ENCODE data around the gene CDC14A. TPM values are rescaled to one million over a fixed set of nuclear protein-coding genes. Genes with fewer than 3 reads are reported as not detected.

Gene CDC14A
- total RNA-seq, 1 experiment from 2014 or later: 11.1 TPM

- ChIA-PET CTCF (interaction anchor here (1.6 kb wide), 1 partner anchor 15 kb away, joined by 4 read pairs; no protein-coding TSS in a partner anchor), POLR2A (no interaction called here)
Measured at GRCh38 chr1:100528871-100529270, 176.6 kb downstream of the CDC14A start.

DNA sequence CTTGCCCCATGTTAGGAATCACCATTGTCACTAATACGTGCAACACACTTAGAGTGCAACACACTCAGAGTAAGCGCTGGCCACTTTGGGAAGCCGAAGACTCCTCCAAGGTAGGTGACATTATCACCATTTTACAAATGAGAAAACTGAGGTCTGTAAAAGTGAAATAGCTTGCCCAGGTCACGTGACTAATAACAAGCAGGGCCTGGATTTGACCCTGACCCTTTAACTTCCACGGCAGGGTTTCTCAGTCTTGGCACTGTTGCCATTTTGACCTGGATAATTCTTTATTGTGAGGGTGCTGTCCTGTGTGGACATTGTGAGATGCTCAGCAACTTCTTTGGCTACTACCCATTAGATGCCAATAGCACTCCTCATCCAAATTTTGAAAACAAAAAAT is 177.8 kb downstream of the CDC14A start:
- no peaks in the 10 kb centered on the region for H3K9me3 Mint-ChIP-seq
- no peaks in the 10 kb centered on the region for H3K36me3 Mint-ChIP-seq
- POLR2A ChIA-PET: no interaction called here
- no peak overlapping the region for H3K4me3 Mint-ChIP-seq
- ATAC-seq (no peak), DNase-seq (ENCODE audit: low spot score) (no peak)
- H3K4me1 Mint-ChIP-seq: peaks cover 2% of the 10 kb centered on the region
- peaks cover 5% of the 10 kb centered on the region; the same call in 1 of the 2 replicates for H3K27me3 Mint-ChIP-seq (ENCODE audit: low read depth)
- H3K27ac Mint-ChIP-seq: no peak overlapping the region
- CTCF ChIA-PET: no interaction called here
- TF ChIP-seq GABPB1 (CRISPR knock-in tag; IDR thresholded peaks at IDR 0.05): no peak
- TF ChIP-seq ZNF416 (CRISPR knock-in tag; IDR thresholded peaks at IDR 0.05): no peak
- TF ChIP-seq, protein P1, sequence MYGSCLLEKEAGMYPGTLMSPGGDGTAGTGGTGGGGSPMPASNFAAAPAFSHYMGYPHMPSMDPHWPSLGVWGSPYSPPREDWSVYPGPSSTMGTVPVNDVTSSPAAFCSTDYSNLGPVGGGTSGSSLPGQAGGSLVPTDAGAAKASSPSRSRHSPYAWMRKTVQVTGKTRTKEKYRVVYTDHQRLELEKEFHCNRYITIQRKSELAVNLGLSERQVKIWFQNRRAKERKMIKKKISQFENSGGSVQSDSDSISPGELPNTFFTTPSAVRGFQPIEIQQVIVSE (CRISPR knock-in tag; IDR thresholded peaks at IDR 0.05; ENCODE audit: borderline replicate concordance): no peak
- TF ChIP-seq, protein P2, sequence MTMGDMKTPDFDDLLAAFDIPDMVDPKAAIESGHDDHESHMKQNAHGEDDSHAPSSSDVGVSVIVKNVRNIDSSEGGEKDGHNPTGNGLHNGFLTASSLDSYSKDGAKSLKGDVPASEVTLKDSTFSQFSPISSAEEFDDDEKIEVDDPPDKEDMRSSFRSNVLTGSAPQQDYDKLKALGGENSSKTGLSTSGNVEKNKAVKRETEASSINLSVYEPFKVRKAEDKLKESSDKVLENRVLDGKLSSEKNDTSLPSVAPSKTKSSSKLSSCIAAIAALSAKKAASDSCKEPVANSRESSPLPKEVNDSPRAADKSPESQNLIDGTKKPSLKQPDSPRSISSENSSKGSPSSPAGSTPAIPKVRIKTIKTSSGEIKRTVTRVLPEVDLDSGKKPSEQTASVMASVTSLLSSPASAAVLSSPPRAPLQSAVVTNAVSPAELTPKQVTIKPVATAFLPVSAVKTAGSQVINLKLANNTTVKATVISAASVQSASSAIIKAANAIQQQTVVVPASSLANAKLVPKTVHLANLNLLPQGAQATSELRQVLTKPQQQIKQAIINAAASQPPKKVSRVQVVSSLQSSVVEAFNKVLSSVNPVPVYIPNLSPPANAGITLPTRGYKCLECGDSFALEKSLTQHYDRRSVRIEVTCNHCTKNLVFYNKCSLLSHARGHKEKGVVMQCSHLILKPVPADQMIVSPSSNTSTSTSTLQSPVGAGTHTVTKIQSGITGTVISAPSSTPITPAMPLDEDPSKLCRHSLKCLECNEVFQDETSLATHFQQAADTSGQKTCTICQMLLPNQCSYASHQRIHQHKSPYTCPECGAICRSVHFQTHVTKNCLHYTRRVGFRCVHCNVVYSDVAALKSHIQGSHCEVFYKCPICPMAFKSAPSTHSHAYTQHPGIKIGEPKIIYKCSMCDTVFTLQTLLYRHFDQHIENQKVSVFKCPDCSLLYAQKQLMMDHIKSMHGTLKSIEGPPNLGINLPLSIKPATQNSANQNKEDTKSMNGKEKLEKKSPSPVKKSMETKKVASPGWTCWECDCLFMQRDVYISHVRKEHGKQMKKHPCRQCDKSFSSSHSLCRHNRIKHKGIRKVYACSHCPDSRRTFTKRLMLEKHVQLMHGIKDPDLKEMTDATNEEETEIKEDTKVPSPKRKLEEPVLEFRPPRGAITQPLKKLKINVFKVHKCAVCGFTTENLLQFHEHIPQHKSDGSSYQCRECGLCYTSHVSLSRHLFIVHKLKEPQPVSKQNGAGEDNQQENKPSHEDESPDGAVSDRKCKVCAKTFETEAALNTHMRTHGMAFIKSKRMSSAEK (CRISPR knock-in tag; IDR thresholded peaks at IDR 0.05; ENCODE audit: borderline replicate concordance): no peak
- no peak for TF ChIP-seq CREM (CRISPR knock-in tag; IDR thresholded peaks at IDR 0.05)
- no peak for TF ChIP-seq PREB (CRISPR knock-in tag; IDR thresholded peaks at IDR 0.05; ENCODE audit: borderline replicate concordance)
- TF ChIP-seq FOXJ3 (CRISPR knock-in tag; IDR thresholded peaks at IDR 0.05; ENCODE audit: borderline replicate concordance): no peak
- TF ChIP-seq NFE2L1 (CRISPR knock-in tag; IDR thresholded peaks at IDR 0.05): no peak
- TF ChIP-seq SP1 (CRISPR knock-in tag; conservative IDR thresholded peaks at IDR 0.05): no peak
- TF ChIP-seq, protein P3, sequence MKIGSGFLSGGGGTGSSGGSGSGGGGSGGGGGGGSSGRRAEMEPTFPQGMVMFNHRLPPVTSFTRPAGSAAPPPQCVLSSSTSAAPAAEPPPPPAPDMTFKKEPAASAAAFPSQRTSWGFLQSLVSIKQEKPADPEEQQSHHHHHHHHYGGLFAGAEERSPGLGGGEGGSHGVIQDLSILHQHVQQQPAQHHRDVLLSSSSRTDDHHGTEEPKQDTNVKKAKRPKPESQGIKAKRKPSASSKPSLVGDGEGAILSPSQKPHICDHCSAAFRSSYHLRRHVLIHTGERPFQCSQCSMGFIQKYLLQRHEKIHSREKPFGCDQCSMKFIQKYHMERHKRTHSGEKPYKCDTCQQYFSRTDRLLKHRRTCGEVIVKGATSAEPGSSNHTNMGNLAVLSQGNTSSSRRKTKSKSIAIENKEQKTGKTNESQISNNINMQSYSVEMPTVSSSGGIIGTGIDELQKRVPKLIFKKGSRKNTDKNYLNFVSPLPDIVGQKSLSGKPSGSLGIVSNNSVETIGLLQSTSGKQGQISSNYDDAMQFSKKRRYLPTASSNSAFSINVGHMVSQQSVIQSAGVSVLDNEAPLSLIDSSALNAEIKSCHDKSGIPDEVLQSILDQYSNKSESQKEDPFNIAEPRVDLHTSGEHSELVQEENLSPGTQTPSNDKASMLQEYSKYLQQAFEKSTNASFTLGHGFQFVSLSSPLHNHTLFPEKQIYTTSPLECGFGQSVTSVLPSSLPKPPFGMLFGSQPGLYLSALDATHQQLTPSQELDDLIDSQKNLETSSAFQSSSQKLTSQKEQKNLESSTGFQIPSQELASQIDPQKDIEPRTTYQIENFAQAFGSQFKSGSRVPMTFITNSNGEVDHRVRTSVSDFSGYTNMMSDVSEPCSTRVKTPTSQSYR (CRISPR knock-in tag; IDR thresholded peaks at IDR 0.05): no peak
- TF ChIP-seq NFYB (CRISPR knock-in tag; conservative IDR thresholded peaks at IDR 0.05; ENCODE audit: low read depth): no peak
- TF ChIP-seq, protein P4, sequence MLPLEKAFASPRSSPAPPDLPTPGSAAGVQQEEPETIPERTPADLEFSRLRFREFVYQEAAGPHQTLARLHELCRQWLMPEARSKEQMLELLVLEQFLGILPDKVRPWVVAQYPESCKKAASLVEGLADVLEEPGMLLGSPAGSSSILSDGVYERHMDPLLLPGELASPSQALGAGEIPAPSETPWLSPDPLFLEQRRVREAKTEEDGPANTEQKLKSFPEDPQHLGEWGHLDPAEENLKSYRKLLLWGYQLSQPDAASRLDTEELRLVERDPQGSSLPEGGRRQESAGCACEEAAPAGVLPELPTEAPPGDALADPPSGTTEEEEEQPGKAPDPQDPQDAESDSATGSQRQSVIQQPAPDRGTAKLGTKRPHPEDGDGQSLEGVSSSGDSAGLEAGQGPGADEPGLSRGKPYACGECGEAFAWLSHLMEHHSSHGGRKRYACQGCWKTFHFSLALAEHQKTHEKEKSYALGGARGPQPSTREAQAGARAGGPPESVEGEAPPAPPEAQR (CRISPR knock-in tag; IDR thresholded peaks at IDR 0.05): no peak
- TF ChIP-seq, protein P5, sequence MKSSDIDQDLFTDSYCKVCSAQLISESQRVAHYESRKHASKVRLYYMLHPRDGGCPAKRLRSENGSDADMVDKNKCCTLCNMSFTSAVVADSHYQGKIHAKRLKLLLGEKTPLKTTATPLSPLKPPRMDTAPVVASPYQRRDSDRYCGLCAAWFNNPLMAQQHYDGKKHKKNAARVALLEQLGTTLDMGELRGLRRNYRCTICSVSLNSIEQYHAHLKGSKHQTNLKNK (CRISPR knock-in tag; IDR thresholded peaks at IDR 0.05): no peak
- TF ChIP-seq, protein P6, sequence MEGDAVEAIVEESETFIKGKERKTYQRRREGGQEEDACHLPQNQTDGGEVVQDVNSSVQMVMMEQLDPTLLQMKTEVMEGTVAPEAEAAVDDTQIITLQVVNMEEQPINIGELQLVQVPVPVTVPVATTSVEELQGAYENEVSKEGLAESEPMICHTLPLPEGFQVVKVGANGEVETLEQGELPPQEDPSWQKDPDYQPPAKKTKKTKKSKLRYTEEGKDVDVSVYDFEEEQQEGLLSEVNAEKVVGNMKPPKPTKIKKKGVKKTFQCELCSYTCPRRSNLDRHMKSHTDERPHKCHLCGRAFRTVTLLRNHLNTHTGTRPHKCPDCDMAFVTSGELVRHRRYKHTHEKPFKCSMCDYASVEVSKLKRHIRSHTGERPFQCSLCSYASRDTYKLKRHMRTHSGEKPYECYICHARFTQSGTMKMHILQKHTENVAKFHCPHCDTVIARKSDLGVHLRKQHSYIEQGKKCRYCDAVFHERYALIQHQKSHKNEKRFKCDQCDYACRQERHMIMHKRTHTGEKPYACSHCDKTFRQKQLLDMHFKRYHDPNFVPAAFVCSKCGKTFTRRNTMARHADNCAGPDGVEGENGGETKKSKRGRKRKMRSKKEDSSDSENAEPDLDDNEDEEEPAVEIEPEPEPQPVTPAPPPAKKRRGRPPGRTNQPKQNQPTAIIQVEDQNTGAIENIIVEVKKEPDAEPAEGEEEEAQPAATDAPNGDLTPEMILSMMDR (IDR thresholded peaks at IDR 0.05): no peak
- no peak for TF ChIP-seq SMAD3 (CRISPR knock-in tag; IDR thresholded peaks at IDR 0.05; ENCODE audit: borderline replicate concordance)
- TF ChIP-seq, protein P7, sequence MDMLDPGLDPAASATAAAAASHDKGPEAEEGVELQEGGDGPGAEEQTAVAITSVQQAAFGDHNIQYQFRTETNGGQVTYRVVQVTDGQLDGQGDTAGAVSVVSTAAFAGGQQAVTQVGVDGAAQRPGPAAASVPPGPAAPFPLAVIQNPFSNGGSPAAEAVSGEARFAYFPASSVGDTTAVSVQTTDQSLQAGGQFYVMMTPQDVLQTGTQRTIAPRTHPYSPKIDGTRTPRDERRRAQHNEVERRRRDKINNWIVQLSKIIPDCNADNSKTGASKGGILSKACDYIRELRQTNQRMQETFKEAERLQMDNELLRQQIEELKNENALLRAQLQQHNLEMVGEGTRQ (CRISPR knock-in tag; IDR thresholded peaks at IDR 0.05): no peak
- no peak for TF ChIP-seq PRRX2 (CRISPR knock-in tag; IDR thresholded peaks at IDR 0.05)
- TF ChIP-seq ZNF219 (CRISPR knock-in tag; IDR thresholded peaks at IDR 0.05; ENCODE audit: borderline replicate concordance): no peak

More at GRCh38 chr1:100528871-100529270, 176.6 kb downstream of the CDC14A start:
- no peaks in the 10 kb centered on the region for H3K36me3 Mint-ChIP-seq
- no peak for DNase-seq (ENCODE audit: low spot score)
- no peaks in the 10 kb centered on the region for H3K9me3 Mint-ChIP-seq
- no peaks in the 10 kb centered on the region; the same call in 1 of the 2 replicates for H3K27me3 Mint-ChIP-seq (ENCODE audit: low read depth)
- ATAC-seq: no peak
- H3K4me1 Mint-ChIP-seq: no peaks in the 10 kb centered on the region
- no peak overlapping the region for H3K27ac Mint-ChIP-seq
- TF ChIP-seq, protein P8, sequence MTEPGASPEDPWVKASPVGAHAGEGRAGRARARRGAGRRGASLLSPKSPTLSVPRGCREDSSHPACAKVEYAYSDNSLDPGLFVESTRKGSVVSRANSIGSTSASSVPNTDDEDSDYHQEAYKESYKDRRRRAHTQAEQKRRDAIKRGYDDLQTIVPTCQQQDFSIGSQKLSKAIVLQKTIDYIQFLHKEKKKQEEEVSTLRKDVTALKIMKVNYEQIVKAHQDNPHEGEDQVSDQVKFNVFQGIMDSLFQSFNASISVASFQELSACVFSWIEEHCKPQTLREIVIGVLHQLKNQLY (CRISPR knock-in tag; IDR thresholded peaks at IDR 0.05): no peak
- TF ChIP-seq, protein P5 (CRISPR knock-in tag; IDR thresholded peaks at IDR 0.05): no peak
- no peak overlapping the region for H3K4me3 Mint-ChIP-seq
